ENCODE results near the gene EPB41L3. TPM values are rescaled to one million over a fixed set of nuclear protein-coding genes. Genes with fewer than 3 reads are reported as not detected.
"Not testable (repeated sequence)": the region's sequence is repeated elsewhere in the genome, so short reads cannot be mapped to it uniquely, and the experiment has no call there.

The EPB41L3 gene
- total RNA-seq: 2.8 and 2.9 TPM in 2 replicates

- intact Hi-C loops (cut with micrococcal nuclease): no loop called here
Measured at GRCh38 chr18:5543773-5544389, at the start of gene EPB41L3. Gene EPB41L3, minus strand, starts transcription at chr18:5543997. Its CDS starts 54,814 bp downstream, at chr18:5489183.

GRCh38 chr18:5588529-5588928 lies 44.7 kb upstream of the EPB41L3 start:
- intact Hi-C loops (cut with micrococcal nuclease): no loop called here

DNA sequence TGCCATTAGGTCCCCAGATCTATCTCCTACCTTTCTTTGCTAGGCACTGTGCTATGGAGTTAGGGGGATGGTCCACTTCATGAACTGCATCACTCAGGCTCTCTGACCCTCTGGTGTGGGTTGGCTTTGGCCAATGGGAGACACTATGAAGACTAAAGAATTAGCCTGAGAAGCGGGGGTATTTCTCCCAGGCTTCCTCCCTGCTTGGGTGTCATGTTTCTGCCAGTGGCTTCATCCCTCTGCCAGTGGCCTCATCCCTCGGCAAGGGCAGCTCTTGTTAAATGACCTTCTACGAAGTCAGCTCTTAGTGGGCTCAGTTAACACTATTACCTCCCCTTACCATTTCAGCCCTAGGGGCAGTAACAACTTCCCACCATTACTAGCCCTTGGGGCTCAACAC lies 41.9 kb upstream of the EPB41L3 start:
- intact Hi-C loops (cut with micrococcal nuclease): no loop called here

GRCh38 chr18:5584746-5585417 lies 41.1 kb upstream of the EPB41L3 start:
- intact Hi-C loops (cut with micrococcal nuclease): no loop called here

- intact Hi-C loops (cut with micrococcal nuclease): no loop called here
Measured at GRCh38 chr18:5582849-5583681, 39.3 kb upstream of the EPB41L3 start.

GRCh38 chr18:5582076-5582475 lies 38.3 kb upstream of the EPB41L3 start:
- intact Hi-C loops (cut with micrococcal nuclease): no loop called here

GRCh38 chr18:5574843-5575242 lies 31.0 kb upstream of the EPB41L3 start:
- intact Hi-C loops (cut with micrococcal nuclease): no loop called here

GRCh38 chr18:5571666-5572065 lies 27.9 kb upstream of the EPB41L3 start:
- intact Hi-C loops (cut with micrococcal nuclease): no loop called here

DNA sequence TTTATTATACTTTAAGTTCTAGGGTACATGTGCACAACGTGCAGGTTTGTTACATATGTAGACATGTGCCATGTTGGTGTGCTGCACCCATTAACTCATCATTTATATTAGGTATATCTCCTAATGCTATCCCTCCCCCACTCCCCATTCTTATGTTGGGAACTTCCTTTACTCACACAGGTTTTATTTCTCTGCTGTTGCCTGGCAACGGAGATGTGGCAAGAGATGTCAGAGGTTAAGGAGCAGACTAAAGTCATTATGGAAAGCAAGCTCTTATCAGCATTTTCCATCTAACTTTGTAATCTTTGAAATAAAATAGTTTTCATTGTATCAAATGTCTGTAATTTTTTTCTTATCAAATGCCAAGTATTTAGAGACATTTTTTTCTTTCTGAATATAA lies 26.8 kb upstream of the EPB41L3 start:
- intact Hi-C loops (cut with micrococcal nuclease): not testable (repeated sequence)

- intact Hi-C loops (cut with micrococcal nuclease): no loop called here
Measured at GRCh38 chr18:5568416-5568815, 24.6 kb upstream of the EPB41L3 start.

DNA sequence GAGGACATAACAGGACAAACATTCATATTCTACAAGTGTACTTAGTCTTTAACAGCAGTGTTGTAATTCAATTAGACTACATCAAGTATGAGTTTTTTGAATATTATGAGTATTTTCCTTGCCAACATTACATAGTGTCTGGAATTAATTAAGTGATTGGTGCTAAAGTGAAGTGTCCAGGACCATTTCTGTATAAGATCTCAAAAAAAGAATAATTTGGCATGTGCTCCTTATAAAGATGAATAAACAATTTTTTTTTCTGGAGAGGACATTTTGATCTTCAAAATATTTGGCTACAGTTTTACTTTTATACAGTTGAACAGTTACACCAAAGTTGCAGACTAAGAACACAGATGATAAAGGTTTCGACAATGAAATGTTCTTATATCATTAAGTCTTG lies 15.1 kb upstream of the EPB41L3 start:
- intact Hi-C loops (cut with micrococcal nuclease): no loop called here

GRCh38 chr18:5556310-5556974 lies 12.6 kb upstream of the EPB41L3 start:
- intact Hi-C loops (cut with micrococcal nuclease): no loop called here

DNA sequence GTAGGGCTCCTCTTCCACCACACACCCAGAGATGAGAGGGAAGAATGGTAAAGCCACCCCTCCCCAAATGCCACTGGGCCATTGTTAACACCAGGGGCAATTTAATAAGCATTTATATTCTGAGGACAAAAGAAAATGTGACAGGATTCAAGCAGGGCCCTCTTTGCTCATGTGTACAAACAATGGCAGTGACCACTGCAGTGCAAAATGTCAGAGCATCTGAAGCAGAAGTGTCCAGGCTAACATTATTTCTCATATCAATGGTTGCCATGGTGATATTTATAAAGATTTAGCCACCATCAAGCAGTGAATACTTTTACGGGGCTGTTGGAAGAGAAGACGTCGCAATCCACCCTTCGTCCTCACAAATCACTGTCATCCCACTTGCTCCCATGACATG lies 10.8 kb upstream of the EPB41L3 start:
- intact Hi-C loops (cut with micrococcal nuclease): no loop called here

- intact Hi-C loops (cut with micrococcal nuclease): loop anchor here (2.0 kb wide), 2 partner anchors 90 to 122 kb away; no protein-coding TSS in a partner anchor
Measured at GRCh38 chr18:5546660-5547059, 2.9 kb upstream of the EPB41L3 start.

- intact Hi-C loops (cut with micrococcal nuclease): no loop called here
Measured at GRCh38 chr18:5543036-5543680, 639 bp downstream of the EPB41L3 start.

GRCh38 chr18:5542515-5543035 lies 1.2 kb downstream of the EPB41L3 start:
- intact Hi-C loops (cut with micrococcal nuclease): no loop called here

DNA sequence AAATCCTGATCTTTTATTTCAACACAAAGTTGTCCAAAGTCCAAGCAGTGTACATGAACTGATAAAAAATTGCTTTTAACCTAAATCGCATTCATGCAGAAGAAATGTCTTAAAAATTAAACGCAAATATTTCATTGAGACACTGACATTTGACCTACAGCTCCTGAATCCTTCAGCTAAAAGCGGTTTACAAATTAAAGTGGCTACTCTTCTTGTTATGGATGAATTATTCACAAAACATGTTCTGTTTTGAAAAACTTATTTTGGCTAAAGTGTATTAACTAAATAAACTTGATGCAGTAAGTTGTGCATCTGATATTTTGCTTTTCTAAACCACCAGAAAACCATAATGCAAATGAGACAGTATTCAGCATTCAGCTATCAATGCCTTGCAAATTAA lies 2.2 kb downstream of the EPB41L3 start:
- intact Hi-C loops (cut with micrococcal nuclease): no loop called here

- intact Hi-C loops (cut with micrococcal nuclease): no loop called here
Measured at GRCh38 chr18:5539391-5539790, 4.4 kb downstream of the EPB41L3 start.

DNA sequence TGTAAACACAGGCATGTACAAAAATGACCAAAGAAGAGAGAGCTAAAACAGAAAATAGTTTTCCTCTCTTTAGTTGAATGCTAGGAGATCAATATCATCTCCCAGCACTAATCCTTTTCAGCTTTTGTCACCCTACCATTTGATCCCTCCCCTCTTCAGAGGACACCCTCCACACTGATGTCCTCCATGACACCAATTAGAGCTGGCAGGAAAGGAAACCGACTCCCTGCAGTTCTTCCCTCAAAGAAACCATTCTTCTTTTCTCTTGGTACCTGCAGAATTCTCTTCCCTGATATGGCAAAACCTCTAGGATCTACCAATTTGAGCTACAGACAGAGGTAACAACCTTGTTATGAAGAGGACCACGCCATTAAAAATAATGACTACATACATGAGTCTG lies 5.3 kb downstream of the EPB41L3 start:
- intact Hi-C loops (cut with micrococcal nuclease): no loop called here

GRCh38 chr18:5537860-5538259 lies 5.9 kb downstream of the EPB41L3 start:
- intact Hi-C loops (cut with micrococcal nuclease): no loop called here

- intact Hi-C loops (cut with micrococcal nuclease): no loop called here
Measured at GRCh38 chr18:5534845-5535244, 9.0 kb downstream of the EPB41L3 start.
